OCI-LY1 (cell line): ENCODE results near the gene GAGE12G.
"Not testable (repeated sequence)": the region's sequence is repeated elsewhere in the genome, so short reads cannot be mapped to it uniquely, and the experiment has no call there.

ENCODE experiments used
- EZH2 ChIP-seq: fragments of 200-600 bp; sonication (generic), shearing (Covaris generic); IDR thresholded peaks from 2 replicates; pipeline ENCODE4 v1.8.0; 2017; ENCODE audit warnings: borderline replicate concordance, mixed run types, mild to moderate bottlenecking, antibody characterized with exemption, low read length, moderate library complexity, mixed read lengths
- TF ChIP-seq, protein P1 (sequence below): fragments of 200-600 bp; sonication (generic), shearing (Covaris generic); IDR thresholded peaks from 2 replicates; pipeline ENCODE4 v1.5.1; 2017; ENCODE audit warnings: mild to moderate bottlenecking, antibody characterized with exemption, low read length, moderate library complexity, mixed read lengths

DNA sequence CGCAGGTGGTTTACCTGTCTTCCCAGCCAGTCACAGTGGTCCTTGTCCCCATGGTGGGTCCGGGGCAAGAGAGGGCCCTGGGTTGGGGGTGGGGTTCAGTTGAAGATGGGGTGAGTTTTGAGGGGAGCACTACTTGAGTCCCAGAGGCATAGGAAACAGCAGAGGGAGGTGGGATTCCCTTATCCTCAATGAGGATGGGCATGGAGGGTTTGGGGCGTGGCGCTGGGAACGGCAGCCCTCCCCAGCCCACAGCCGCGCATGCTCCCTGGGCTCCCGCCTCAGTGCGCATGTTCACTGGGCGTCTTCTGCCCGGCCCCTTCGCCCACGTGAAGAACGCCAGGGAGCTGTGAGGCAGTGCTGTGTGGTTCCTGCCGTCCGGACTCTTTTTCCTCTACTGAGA is 19.0 kb downstream of the GAGE12G start, which contains the start of gene GAGE2A:
- TF ChIP-seq, protein P1, sequence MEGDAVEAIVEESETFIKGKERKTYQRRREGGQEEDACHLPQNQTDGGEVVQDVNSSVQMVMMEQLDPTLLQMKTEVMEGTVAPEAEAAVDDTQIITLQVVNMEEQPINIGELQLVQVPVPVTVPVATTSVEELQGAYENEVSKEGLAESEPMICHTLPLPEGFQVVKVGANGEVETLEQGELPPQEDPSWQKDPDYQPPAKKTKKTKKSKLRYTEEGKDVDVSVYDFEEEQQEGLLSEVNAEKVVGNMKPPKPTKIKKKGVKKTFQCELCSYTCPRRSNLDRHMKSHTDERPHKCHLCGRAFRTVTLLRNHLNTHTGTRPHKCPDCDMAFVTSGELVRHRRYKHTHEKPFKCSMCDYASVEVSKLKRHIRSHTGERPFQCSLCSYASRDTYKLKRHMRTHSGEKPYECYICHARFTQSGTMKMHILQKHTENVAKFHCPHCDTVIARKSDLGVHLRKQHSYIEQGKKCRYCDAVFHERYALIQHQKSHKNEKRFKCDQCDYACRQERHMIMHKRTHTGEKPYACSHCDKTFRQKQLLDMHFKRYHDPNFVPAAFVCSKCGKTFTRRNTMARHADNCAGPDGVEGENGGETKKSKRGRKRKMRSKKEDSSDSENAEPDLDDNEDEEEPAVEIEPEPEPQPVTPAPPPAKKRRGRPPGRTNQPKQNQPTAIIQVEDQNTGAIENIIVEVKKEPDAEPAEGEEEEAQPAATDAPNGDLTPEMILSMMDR: not testable (repeated sequence)
- TF ChIP-seq EZH2: not testable (repeated sequence)
